Panc1 (cell line): ENCODE measurements around the gene DSCAML1.

Source experiments
- CTCF ChIP-seq: fragments of 450-650 bp; IDR thresholded peaks from 2 replicates; pipeline ENCODE4 v1.5.1; 2017; ENCODE audit warnings: mild to moderate bottlenecking
- TCF7L2 ChIP-seq: IDR thresholded peaks from 2 replicates; pipeline ENCODE4 v1.6.1; 2011; ENCODE audit warnings: mild to moderate bottlenecking, low read depth, low read length, inconsistent platforms

- TF ChIP-seq TCF7L2 (no peak), CTCF (no peak)
These were observed 411.5 kb downstream of the DSCAML1 start for GRCh38 chr11:117385471-117385870.
